ENCODE measurements around the gene WNT7B. TPM values are rescaled to one million over a fixed set of nuclear protein-coding genes. Genes with fewer than 3 reads are reported as not detected.

WNT7B gene
- total and polyA plus RNA-seq, 3 donors from 2014 or later: 0.65 to 1.9 (median 1.3) TPM

- peaks cover 4% of the 10 kb centered on the region for H3K27me3 ChIP-seq
- peaks cover 11% of the 10 kb centered on the region for H3K4me1 ChIP-seq
- no peak for TF ChIP-seq CTCF (IDR thresholded peaks at IDR 0.05)
- TF ChIP-seq POLR2A (IDR thresholded peaks at IDR 0.05): no peak
- no peaks in the 10 kb centered on the region for H3K36me3 ChIP-seq (ENCODE audit: low read depth, missing control alignments)
- DNase-seq: no peak
- intact Hi-C loops (cut with DNase I; ENCODE audit: low total_unique reads): no loop called here
- no peak overlapping the region for H3K4me3 ChIP-seq
- whole genome bisulfite sequencing, 2 donors: 53 to 60% methylated on average over 17 to 20 of the region's 21 CpGs
- no peaks in the 10 kb centered on the region for H3K9me3 ChIP-seq
- H3K27ac ChIP-seq: no peak overlapping the region
Measured at GRCh38 chr22:45969801-45970470, 7.0 kb downstream of the WNT7B start.

GRCh38 chr22:45969414-45969799, 7.6 kb downstream of the WNT7B start:
- Histone ChIP-seq H3K27ac (no peak overlapping the region), H3K4me3 (no peak overlapping the region), H3K27me3 (no peaks in the 10 kb centered on the region), H3K4me1 (peaks cover 11% of the 10 kb centered on the region), H3K36me3 (ENCODE audit: low read depth, missing control alignments) (no peaks in the 10 kb centered on the region), H3K9me3 (no peaks in the 10 kb centered on the region)
- TF ChIP-seq POLR2A (IDR thresholded peaks at IDR 0.05) (no peak), CTCF (IDR thresholded peaks at IDR 0.05) (no peak)
- DNase-seq: no peak
- intact Hi-C loops (cut with DNase I; ENCODE audit: low total_unique reads): no loop called here
- WGBS, 2 donors: 71 to 81% methylated on average over 6 to 11 of the region's 11 CpGs

DNA sequence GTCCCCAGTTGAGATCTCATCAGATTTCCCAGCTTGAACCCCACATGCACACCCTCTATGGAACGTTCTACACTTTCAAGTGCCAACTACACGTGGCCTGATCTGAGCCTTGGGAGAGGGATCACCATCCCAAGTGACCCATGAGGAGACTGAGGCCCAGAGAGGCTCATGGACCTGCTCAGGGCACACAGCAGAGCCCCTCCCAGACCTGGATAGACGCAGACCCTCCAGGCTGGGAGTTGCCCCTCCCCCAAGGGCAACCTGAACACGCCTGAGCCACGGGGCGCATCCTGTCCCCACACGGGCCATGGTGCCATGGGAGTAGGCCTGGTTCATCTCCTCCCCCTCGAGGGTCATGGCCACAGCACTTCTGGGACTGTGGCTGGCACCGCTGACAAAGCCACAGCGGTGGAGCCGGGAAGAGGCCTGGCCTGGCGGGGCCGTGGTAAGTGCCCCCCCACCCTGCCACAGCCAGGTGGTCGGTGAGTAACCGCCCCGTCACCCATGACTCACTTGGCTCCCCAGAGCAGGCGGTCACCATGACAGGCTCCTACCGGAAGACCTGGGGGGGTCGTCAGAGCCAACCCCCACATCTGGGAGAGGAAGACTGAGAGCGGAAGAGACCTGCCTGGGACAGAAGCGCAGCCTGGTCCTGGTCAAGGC, 8.1 kb downstream of the WNT7B start:
- TF ChIP-seq CTCF (IDR thresholded peaks at IDR 0.05): no peak
- TF ChIP-seq POLR2A (IDR thresholded peaks at IDR 0.05): no peak
- no peaks in the 10 kb centered on the region for H3K36me3 ChIP-seq (ENCODE audit: low read depth, missing control alignments)
- H3K27ac ChIP-seq: no peak overlapping the region
- no peaks in the 10 kb centered on the region for H3K27me3 ChIP-seq
- 90 to 91% methylated on average over 8 to 16 of the region's 21 CpGs for WGBS, 2 donors
- no peak overlapping the region for H3K4me3 ChIP-seq
- H3K9me3 ChIP-seq: no peaks in the 10 kb centered on the region
- peaks cover 11% of the 10 kb centered on the region for H3K4me1 ChIP-seq
- DNase-seq: no peak
- intact Hi-C loops (cut with DNase I; ENCODE audit: low total_unique reads): no loop called here

GRCh38 chr22:45968003-45968650, 8.8 kb downstream of the WNT7B start:
- no peak for DNase-seq
- H3K36me3 ChIP-seq (ENCODE audit: low read depth, missing control alignments): no peaks in the 10 kb centered on the region
- no peaks in the 10 kb centered on the region for H3K27me3 ChIP-seq
- no peak for TF ChIP-seq CTCF (IDR thresholded peaks at IDR 0.05)
- TF ChIP-seq POLR2A (IDR thresholded peaks at IDR 0.05): no peak
- no peaks in the 10 kb centered on the region for H3K9me3 ChIP-seq
- H3K27ac ChIP-seq: no peak overlapping the region
- H3K4me1 ChIP-seq: peaks cover 11% of the 10 kb centered on the region
- H3K4me3 ChIP-seq: no peak overlapping the region
- intact Hi-C loops (cut with DNase I; ENCODE audit: low total_unique reads): no loop called here
- 90 to 94% methylated on average over 10 of the region's 10 CpGs for WGBS, 2 donors

All from testis (tissue), 3 donors.